Gastrocnemius medialis (tissue), 4 donors: ENCODE data around the gene AZIN2.

Experiments
- CTCF ChIP-seq, 5 experiments: fragments of 450-650 bp in 3 of 5; fragments of 200-600 bp in 2 of 5; sonication (generic) in 2 of 5; IDR thresholded peaks in 4 of 5; conservative IDR thresholded peaks in 1 of 5; 1 replicate in 4 of 5; 2 replicates in 1 of 5; pipeline ENCODE4 v1.5.1; 2016 to 2019; ENCODE audit warnings: antibody characterized with exemption in 5 of 5, mild to moderate bottlenecking in 3 of 5, moderate library complexity in 3 of 5
- POLR2A ChIP-seq, 2 donors: fragments of 450-650 bp; IDR thresholded peaks; one replicate each; pipeline ENCODE4 v1.6.1; 2017; ENCODE audit warnings: antibody characterized with exemption in 2 of 2, mild to moderate bottlenecking in 2 of 2, moderate library complexity in 2 of 2

DNA sequence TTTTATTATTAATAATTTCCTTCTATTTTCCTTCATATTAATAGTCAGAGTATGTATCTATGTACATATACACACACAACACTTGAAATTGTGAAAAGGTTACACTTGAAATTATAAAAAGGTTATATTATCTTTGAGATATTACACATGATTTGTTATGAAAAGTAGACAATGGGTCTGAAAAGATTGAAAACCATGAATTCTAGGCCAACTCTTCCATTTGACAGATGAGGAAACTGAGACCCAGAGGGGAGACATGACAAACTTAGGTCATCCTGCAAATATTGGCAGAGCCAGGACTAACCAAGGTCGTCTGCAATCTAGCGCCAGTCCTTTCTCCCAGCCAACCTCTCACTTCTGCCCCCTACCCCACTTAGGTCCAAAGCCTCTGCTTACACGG lies 67.7 kb downstream of the AZIN2 start:
- TF ChIP-seq CTCF (IDR thresholded peaks at IDR 0.05 in 4 of 5, conservative IDR thresholded peaks at IDR 0.05 in 1 of 5) (no peak), POLR2A (IDR thresholded peaks at IDR 0.05) (no peak)
